ENCODE measurements around the gene CSGALNACT2. TPM values are rescaled to one million over a fixed set of nuclear protein-coding genes. Genes with fewer than 3 reads are reported as not detected.

The CSGALNACT2 gene
- total RNA-seq = 7.6 and 14.1 TPM in 2 replicates

DNA sequence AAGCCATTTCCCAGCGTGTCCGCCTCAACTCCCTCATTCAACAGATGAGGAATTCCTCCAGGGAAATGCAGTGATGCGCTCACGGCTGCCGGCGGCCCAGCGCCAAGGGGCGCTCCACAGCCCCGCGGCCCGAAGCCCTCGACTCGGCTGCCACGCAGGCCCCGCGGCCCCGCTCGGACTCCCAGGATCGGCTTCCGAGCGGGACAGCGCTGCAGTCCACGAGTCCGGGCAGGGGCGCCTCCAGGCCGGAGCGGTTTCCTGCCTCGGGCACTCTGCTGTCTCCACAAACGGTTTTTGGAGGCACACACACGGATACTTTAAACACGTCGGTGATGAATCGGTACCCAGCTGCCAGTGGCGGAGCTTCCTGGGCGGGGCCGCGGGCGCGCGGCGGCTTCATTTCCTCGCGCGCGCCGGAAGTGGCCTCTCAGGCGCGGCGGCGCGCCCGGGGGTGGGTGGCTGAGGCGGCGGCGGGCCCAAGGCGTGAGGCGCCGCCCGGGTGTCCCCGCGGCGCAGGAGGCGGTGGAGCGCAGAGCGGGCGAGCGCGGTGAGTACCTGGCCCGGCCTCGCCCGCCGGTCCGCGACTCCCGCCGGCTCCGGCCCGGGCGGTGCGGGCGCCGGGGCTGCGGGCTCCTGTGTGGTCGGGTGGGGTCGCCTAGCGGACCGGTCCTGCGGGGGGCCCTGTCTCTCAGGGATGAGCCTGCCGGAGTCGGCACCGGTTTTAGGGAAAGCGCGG lies at the start of gene CSGALNACT2:
TSS of gene CSGALNACT2 (plus strand) at position 425 of the 736 bp plus-strand sequence. CDS start 16,705 bp downstream, outside the sequence.

Other genes starting within 250 kb of the CSGALNACT2 start
- 0.69 TPM in 1 of 2 replicates, not detected in the other for gene RET, start 61.4 kb upstream of the CSGALNACT2 start, total RNA-seq
- gene RASGEF1A, start 128.6 kb downstream of the CSGALNACT2 start, total RNA-seq = 0.16 and 0.19 TPM in 2 replicates
- not detected in 2 replicates for gene FXYD4, start 233.2 kb downstream of the CSGALNACT2 start, total RNA-seq

Data from bladder microvascular endothelial cell (primary cell).